Measurements from ENCODE around the gene ONECUT1. TPM values are rescaled to one million over a fixed set of nuclear protein-coding genes. Genes with fewer than 3 reads are reported as not detected.

Gene ONECUT1
- 1 to 10 TPM; 2.0 to 6.5 TPM for total RNA-seq

DNA sequence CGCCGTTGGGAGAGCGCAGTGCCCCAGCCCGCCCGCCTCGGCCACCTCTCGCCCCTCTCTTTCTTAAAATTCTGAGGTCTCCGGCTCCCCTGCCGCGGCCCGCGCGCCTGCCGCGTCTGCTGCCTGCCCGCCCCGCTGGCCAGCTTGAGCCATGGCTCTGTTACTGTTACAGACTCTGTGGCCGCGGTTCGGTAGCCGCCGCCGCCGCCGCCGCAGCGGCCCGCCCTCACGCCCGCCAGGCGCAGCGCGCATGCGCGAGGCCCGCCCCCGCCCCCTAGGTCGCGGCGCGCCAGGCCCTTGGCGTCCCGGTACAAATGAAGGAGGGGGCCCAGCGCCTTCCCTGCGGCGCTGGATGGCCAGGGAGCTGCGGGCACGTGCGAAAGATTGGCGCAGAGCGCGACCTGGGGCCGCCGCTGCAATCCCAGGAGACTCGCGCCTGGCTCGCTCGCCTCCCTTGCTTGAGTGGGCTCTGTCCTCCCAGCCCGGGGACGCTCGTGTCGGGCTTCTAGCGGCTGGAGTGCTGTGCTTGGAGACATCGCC lies at the start of gene ONECUT1:
ONECUT1 (minus strand) TSS at position 168 of the 540 bp plus-strand sequence. CDS start 452 bp downstream, outside the sequence.

Other genes with a start within 250 kb of the ONECUT1 start
- 100 to 1,000 TPM; 126 to 166 TPM for gene ARPP19, start 221.3 kb downstream of the ONECUT1 start, total RNA-seq
- 10 to 100 TPM; 14.0 to 22.0 TPM for gene ATOSA, start 110.9 kb downstream of the ONECUT1 start, total RNA-seq